HFF-Myc (cell line): ENCODE results near the gene U2SURP.

Source experiments
- DNase-seq: peaks from one replicate; pipeline ENCODE4 v3.0.0-alpha.2; 2011; ENCODE audit warnings: low read depth; ENCODE audit errors: extremely low read depth
- H3K4me3 ChIP-seq: replicated peaks from 2 replicates; pipeline ENCODE4 v1.5.1; 2011; ENCODE audit warnings: low read depth, mild to moderate bottlenecking, control low read depth, low read length
- TF ChIP-seq, protein P1 (sequence below): IDR thresholded peaks from 2 replicates; pipeline ENCODE4 v1.5.1; 2012; ENCODE audit warnings: mild to moderate bottlenecking, low read depth, low read length, control low read depth; ENCODE audit errors: missing control alignments

U2SURP gene

GRCh38 chr3:142966808-142967207, 34.6 kb upstream of the U2SURP start:
- TF ChIP-seq, protein P1, sequence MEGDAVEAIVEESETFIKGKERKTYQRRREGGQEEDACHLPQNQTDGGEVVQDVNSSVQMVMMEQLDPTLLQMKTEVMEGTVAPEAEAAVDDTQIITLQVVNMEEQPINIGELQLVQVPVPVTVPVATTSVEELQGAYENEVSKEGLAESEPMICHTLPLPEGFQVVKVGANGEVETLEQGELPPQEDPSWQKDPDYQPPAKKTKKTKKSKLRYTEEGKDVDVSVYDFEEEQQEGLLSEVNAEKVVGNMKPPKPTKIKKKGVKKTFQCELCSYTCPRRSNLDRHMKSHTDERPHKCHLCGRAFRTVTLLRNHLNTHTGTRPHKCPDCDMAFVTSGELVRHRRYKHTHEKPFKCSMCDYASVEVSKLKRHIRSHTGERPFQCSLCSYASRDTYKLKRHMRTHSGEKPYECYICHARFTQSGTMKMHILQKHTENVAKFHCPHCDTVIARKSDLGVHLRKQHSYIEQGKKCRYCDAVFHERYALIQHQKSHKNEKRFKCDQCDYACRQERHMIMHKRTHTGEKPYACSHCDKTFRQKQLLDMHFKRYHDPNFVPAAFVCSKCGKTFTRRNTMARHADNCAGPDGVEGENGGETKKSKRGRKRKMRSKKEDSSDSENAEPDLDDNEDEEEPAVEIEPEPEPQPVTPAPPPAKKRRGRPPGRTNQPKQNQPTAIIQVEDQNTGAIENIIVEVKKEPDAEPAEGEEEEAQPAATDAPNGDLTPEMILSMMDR: no peak
- no peak overlapping the region for H3K4me3 ChIP-seq
- DNase-seq: no peak

DNA sequence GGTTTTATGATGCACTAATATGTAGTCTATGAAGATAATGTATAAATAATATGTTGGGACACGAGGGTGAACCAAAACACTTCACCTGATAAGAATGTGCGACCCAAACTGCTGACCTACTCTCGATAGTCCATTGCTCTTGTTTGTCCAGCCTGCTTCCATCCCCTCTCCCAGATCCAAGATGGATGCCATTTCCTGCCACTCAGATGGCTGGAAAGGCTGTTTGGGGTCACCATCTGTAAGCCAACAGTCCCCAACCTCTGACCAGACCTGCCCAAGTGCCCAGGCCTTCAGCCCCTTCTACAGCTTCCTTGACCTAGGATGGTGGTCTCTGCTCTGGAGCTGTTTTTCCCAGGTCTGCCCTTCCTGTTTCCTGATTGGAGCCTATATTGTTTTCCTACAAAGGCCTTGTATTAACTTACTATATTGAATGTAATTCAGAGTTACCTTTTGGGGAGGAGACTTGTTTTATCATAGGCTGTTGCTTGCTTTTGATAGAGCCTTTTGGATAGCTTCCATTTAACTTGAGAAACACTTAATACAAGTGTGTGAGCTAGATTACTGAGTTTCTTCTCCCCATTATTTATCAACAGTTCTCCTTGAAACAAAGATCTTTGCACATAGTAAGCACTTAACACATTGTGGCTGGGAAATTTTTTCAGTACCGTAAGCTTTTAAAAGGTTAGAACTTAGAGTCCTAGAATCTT, 32.9 kb upstream of the U2SURP start:
- TF ChIP-seq, protein P1: no peak
- H3K4me3 ChIP-seq: no peak overlapping the region

DNA sequence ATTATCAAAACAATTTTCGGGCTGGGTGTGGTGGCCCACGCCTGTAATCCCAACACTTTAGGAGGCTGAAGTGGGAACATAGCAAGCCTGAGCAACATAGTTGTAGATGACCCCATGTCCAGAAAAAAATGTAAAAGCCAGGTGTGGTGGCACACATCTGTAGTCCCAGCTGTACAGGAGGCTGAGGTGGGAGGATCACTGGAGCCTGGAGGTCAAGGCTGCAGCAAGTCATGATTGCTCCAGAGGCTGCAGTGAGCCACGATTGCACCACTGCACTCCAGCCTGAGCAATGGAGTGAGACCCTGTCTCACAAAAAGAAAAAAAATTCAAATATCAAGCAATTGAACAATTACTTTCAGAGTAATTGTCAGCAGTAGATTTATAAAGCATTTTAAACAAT, 29.9 kb upstream of the U2SURP start:
- DNase-seq: no peak
- H3K4me3 ChIP-seq: no peak overlapping the region
- TF ChIP-seq, protein P1: no peak

More for the DNA sequence above, 32.9 kb upstream of the U2SURP start:
- no peak for DNase-seq

- DNase-seq: no peak
- TF ChIP-seq, protein P1: no peak
- no peak overlapping the region for H3K4me3 ChIP-seq
Measured at GRCh38 chr3:142972092-142972753, 29.1 kb upstream of the U2SURP start.

DNA sequence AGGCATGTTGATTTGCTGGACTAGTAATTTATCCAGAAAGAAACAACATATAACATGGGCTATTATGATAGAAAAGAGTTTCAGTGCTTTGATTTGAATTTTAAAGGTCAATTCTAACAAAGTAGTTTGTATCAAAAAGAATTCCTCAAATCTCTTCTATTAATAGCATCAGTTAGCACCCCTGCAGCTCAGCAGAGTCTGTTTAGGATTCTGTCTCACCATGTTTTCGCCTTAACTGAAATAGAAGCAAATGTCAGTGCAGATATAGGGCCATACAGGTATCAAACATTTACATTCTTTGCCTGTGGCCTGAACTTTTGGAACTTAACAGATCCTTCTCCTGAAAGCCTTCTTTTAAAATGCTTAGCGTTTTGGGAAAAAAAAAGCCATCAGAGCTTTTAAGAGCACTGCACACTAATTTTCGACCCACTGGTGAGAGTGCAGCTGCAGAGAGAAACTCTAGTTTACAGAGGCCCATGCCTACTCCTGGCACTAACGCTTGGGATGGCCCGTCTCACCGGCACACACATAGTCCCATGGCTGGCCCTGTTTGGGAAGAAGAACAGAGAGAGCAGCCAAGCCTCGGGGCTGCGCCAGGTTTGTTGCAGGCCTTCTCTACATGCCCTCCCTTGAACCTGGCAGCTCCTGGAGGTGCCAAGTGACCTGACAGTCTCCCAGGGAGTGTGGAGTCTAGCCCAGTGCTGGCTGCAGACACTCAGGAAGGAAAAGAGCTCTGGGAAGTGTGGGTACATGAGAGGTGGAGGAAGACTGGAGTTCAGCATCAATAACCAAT, 28.0 kb upstream of the U2SURP start:
- TF ChIP-seq, protein P1: no peak
- no peak overlapping the region for H3K4me3 ChIP-seq
- no peak for DNase-seq

DNA sequence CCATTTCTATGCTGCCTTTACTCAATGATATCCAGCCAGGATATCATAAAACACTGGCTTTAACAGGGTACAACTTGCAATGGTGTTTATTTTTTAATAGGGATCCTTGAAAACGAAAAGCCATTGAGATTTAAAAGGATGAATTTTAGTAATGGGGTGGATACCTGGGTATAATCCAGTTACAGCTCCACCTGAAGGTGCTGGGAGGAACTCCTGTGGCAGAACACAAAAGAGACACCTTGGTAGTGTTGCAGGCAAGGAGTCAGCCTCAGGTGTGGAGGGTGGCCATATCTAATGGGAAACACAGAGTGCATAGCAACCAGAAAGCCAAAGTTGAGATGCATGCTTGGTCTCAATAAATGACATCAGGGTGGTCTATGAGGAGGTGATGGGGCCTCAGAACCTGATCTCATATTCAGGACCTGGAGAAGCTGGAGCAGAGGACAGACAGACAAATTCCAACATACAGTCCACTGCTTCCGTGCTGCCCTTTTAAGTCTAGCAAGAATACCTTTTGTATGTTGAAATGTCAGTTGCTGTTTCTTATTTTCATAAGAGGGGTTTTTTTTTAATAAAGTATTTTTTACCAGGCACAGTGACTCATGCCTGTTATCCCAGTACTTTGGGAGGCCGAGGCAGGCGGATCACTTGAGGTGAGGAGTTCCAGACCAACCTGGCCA, 25.9 kb upstream of the U2SURP start:
- no peak for DNase-seq
- TF ChIP-seq, protein P1: no peak

More for the DNA sequence above, 25.9 kb upstream of the U2SURP start:
- no peak overlapping the region for H3K4me3 ChIP-seq
